Measurements from ENCODE around the gene UBC.

GRCh38 chr12:124869059-124869665 is 45.3 kb downstream of the UBC start:
- TF ChIP-seq CTCF (IDR thresholded peaks at IDR 0.05) (no peak), POLR2A (IDR thresholded peaks at IDR 0.05; ENCODE audit: low read depth) (no peak)

Data from esophagus muscularis mucosa (tissue), 3 donors.